Transverse colon (tissue), 4 donors: ENCODE results near the gene NEK1.

Experiments
- CTCF ChIP-seq, 5 experiments: fragments of 200-600 bp in 3 of 5; fragments of 450-650 bp in 2 of 5; sonication (generic) in 3 of 5; IDR thresholded peaks; 1 replicate in 2 of 5; 2 replicates in 3 of 5; pipeline ENCODE4 v1.5.1; 2016 to 2017; ENCODE audit warnings: antibody characterized with exemption in 5 of 5, inconsistent platforms in 3 of 5, mild to moderate bottlenecking in 2 of 5, moderate library complexity in 1 of 5
- EP300 ChIP-seq: sonication (generic); formaldehyde crosslinking; IDR thresholded peaks from one replicate; pipeline ENCODE4 v1.6.1; 2017; ENCODE audit warnings: antibody characterized with exemption, low read depth
- POLR2A ChIP-seq: fragments of 450-650 bp; IDR thresholded peaks from one replicate; pipeline ENCODE4 v1.6.1; 2016; ENCODE audit warnings: antibody characterized with exemption, mild to moderate bottlenecking, moderate library complexity
- POLR2AphosphoS5 ChIP-seq, 3 donors: sonication (generic); formaldehyde crosslinking; IDR thresholded peaks; one replicate each; pipeline ENCODE4 v1.6.1; 2016; ENCODE audit warnings: antibody characterized with exemption in 3 of 3

- TF ChIP-seq POLR2A: no peak
- no peak for TF ChIP-seq CTCF (IDR thresholded peaks at IDR 0.05)
- TF ChIP-seq POLR2AphosphoS5 (IDR thresholded peaks at IDR 0.05): no peak
- TF ChIP-seq EP300: no peak
Observed at GRCh38 chr4:169617306-169617705, 4.9 kb upstream of the NEK1 start.
